ENCODE measurements around the gene RMC1.

- TF ChIP-seq CTCF (IDR thresholded peaks at IDR 0.05; ENCODE audit: insufficient read depth, low read length, poor library complexity, severe bottlenecking) (no peak), EZH2phosphoT487 (conservative IDR thresholded peaks at IDR 0.05; ENCODE audit: low read length) (no peak)
Measured at GRCh38 chr18:23550898-23551297, 47.6 kb downstream of the RMC1 start.
